Type B pancreatic cell (in vitro differentiated cells): ENCODE measurements around the gene PSMD13. TPM values are rescaled to one million over a fixed set of nuclear protein-coding genes. Genes with fewer than 3 reads are reported as not detected.
A peak's percentile ranks its signal among the peaks of the same experiment; 100 is the strongest.

ENCODE experiments used
- DNase-seq: peaks from one replicate; pipeline ENCODE4 v3.0.0; 2021; ENCODE audit warnings: mixed read lengths; ENCODE audit not compliant: unreplicated experiment; ENCODE audit errors: extremely low spot score
- H3K27ac Mint-ChIP-seq: 2 replicates; pipeline ENCODE4 v1.8.0; 2021; ENCODE audit warnings: mild to moderate bottlenecking, mixed read lengths
- H3K27me3 Mint-ChIP-seq: 2 replicates; pipeline ENCODE4 v1.8.0; 2021; ENCODE audit warnings: mixed read lengths
- H3K36me3 Mint-ChIP-seq: 2 replicates; pipeline ENCODE4 v1.8.0; 2021; ENCODE audit warnings: mixed read lengths
- H3K4me1 Mint-ChIP-seq: one replicate; pipeline ENCODE4 v1.8.0; 2021; ENCODE audit warnings: mixed read lengths; ENCODE audit not compliant: unreplicated experiment
- H3K4me3 Mint-ChIP-seq: 2 replicates; pipeline ENCODE4 v1.8.0; 2021; ENCODE audit warnings: mild to moderate bottlenecking, mixed read lengths
- H3K9me3 Mint-ChIP-seq: 2 replicates; pipeline ENCODE4 v1.8.0; 2021; ENCODE audit warnings: mixed read lengths
- total RNA-seq: library from RNA; stranded (reverse); gene quantifications from 2 replicates; pipeline ENCODE4 v1.2.1, GENCODE V29; 2021; ENCODE audit warnings: low replicate concordance
- TF ChIP-seq, protein P1 (sequence below): fragments of 200-600 bp; sonication (generic); conservative IDR thresholded peaks from 2 replicates; pipeline ENCODE4 v1.5.0; 2021; ENCODE audit warnings: antibody characterized with exemption, mild to moderate bottlenecking

The PSMD13 gene
- total RNA-seq, 1 donor from 2014 or later, result 115 TPM

GRCh38 chr11:299081-299891 is 62.5 kb downstream of the PSMD13 start, which contains the start of gene IFITM5:
Gene IFITM5, minus strand, starts transcription at chr11:299526. Its CDS starts 36 bp downstream, at chr11:299490.
- Mint-ChIP-seq H3K4me1 (peaks cover 9% of the 10 kb centered on the region), H3K4me3 (no peak within 1 kb of the TSS), H3K27ac (peak within 1 kb of the TSS; percentile 7), H3K36me3 (no peaks in the 10 kb centered on the region), H3K27me3 (peaks cover 12% of the 10 kb centered on the region), H3K9me3 (no peaks in the 10 kb centered on the region)
- DNase-seq, result no peak
- TF ChIP-seq, protein P1, sequence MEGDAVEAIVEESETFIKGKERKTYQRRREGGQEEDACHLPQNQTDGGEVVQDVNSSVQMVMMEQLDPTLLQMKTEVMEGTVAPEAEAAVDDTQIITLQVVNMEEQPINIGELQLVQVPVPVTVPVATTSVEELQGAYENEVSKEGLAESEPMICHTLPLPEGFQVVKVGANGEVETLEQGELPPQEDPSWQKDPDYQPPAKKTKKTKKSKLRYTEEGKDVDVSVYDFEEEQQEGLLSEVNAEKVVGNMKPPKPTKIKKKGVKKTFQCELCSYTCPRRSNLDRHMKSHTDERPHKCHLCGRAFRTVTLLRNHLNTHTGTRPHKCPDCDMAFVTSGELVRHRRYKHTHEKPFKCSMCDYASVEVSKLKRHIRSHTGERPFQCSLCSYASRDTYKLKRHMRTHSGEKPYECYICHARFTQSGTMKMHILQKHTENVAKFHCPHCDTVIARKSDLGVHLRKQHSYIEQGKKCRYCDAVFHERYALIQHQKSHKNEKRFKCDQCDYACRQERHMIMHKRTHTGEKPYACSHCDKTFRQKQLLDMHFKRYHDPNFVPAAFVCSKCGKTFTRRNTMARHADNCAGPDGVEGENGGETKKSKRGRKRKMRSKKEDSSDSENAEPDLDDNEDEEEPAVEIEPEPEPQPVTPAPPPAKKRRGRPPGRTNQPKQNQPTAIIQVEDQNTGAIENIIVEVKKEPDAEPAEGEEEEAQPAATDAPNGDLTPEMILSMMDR, result no peak

DNA sequence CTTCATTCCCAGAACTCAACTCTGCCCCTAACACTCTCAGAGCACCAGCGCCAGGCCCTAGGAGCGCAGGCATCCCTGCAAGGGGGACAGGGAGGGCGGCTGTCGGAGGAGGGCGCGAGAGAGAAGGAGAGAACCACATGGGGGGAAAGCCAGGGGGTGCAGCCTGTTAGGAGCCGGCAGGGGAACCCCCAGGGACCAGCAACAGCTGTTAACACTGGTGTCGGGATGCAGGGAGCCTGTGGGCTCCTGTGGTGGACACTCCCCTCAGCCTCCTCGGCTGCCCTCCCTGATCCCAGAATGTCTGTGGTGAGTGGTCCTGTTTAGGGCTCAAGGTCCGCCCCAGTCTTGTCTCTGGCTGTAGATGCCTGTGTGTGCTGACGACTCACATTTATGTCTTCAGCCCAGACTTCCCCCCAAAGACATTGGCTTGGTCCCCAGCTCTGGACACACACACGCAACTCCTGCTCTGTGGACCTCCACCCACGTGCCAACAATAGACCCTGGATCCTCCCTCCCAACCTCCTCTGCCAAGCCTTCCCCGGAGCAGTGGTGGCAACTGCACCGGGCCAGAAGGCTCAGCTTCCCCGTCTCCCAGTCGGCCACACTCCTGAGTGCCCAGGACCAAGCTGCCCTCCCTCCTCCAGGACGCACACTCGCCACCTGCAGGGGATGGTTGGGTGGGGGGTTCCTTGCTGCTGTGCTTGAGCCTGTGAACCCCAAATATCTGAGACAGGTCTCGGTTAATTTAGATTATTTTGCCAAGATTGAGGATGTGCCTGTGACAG is 63.4 kb downstream of the PSMD13 start:
- Mint-ChIP-seq H3K27ac (peak overlapping the region; percentile 7), H3K4me1 (peaks cover 9% of the 10 kb centered on the region), H3K9me3 (no peaks in the 10 kb centered on the region), H3K27me3 (peaks cover 12% of the 10 kb centered on the region), H3K36me3 (no peaks in the 10 kb centered on the region), H3K4me3 (no peak overlapping the region)
- DNase-seq, result no peak
- TF ChIP-seq, protein P1, result peak; percentile 26

Other genes starting within 250 kb of the PSMD13 start
- gene SCGB1C1, start 43.9 kb upstream of the PSMD13 start, total RNA-seq, result not detected in 2 replicates
- gene BET1L, start 29.6 kb upstream of the PSMD13 start, total RNA-seq, result 48.4 and 59.5 TPM in 2 replicates
- 106 and 114 TPM in 2 replicates for gene RIC8A, start 29.3 kb upstream of the PSMD13 start, total RNA-seq
- 18.8 and 33.7 TPM in 2 replicates for gene SIRT3, start 634 bp upstream of the PSMD13 start, total RNA-seq
- gene NLRP6, start 41.4 kb downstream of the PSMD13 start, total RNA-seq, result 0.19 TPM in 1 of 2 replicates, not detected in the other
- 12.6 and 32.5 TPM in 2 replicates for gene PGGHG, start 52.1 kb downstream of the PSMD13 start, total RNA-seq
- not detected in 2 replicates for gene IFITM5, start 62.5 kb downstream of the PSMD13 start, total RNA-seq
- 109 and 238 TPM in 2 replicates for gene IFITM2, start 70.8 kb downstream of the PSMD13 start, total RNA-seq
- gene IFITM1, start 77.1 kb downstream of the PSMD13 start, total RNA-seq, result 34.1 and 192 TPM in 2 replicates
- gene IFITM3, start 83.9 kb downstream of the PSMD13 start, total RNA-seq, result 175 and 354 TPM in 2 replicates
- 95.0 and 185 TPM in 2 replicates for gene B4GALNT4, start 132.5 kb downstream of the PSMD13 start, total RNA-seq
- 51.6 and 156 TPM in 2 replicates for gene PKP3, start 157.2 kb downstream of the PSMD13 start, total RNA-seq
- gene SIGIRR, start 178.0 kb downstream of the PSMD13 start, total RNA-seq, result 36.2 and 44.0 TPM in 2 replicates
- gene ANO9, start 205.0 kb downstream of the PSMD13 start, total RNA-seq, result 25.3 and 66.6 TPM in 2 replicates
- 33.6 and 46.9 TPM in 2 replicates for gene PTDSS2, start 213.3 kb downstream of the PSMD13 start, total RNA-seq